Lung (tissue), 12 donors: ENCODE data around the gene IQSEC1. TPM values are rescaled to one million over a fixed set of nuclear protein-coding genes. Genes with fewer than 3 reads are reported as not detected.

Source experiments
- ATAC-seq: fragments of 200-7000 bp; cut with Tn5 transposase; one replicate; pipeline ENCODE4 v1.9.1; 2020; ENCODE audit warnings: moderate number of reproducible peaks; ENCODE audit not compliant: insufficient read depth, low FRiP score
- DNase-seq, 3 donors: peaks; one replicate each; pipeline ENCODE4 v3.0.0-alpha.2; 2013 to 2017
- H3K27ac ChIP-seq, 2 donors: one replicate each; pipeline ENCODE4 v1.5.1; 2013; ENCODE audit warnings: mild to moderate bottlenecking in 2 of 2, moderate library complexity in 2 of 2, control low read depth in 1 of 2, inconsistent platforms in 1 of 2, low read depth in 1 of 2, low read length in 1 of 2
- H3K27me3 ChIP-seq, 3 donors: one replicate each; pipeline ENCODE4 v1.5.1; 2013; ENCODE audit warnings: low read length in 2 of 3; ENCODE audit not compliant: control insufficient read depth in 3 of 3, insufficient read depth in 3 of 3
- H3K36me3 ChIP-seq, 4 donors: one replicate each; pipeline ENCODE4 v1.5.1; 2013; ENCODE audit warnings: low read length in 4 of 4, mild to moderate bottlenecking in 1 of 4, moderate library complexity in 1 of 4; ENCODE audit not compliant: control insufficient read depth in 4 of 4, insufficient read depth in 4 of 4
- H3K4me1 ChIP-seq, 5 donors: one replicate each; pipeline ENCODE4 v1.5.1; 2013; ENCODE audit warnings: low read length in 5 of 5, mild to moderate bottlenecking in 2 of 5, moderate library complexity in 1 of 5; ENCODE audit not compliant: control insufficient read depth in 5 of 5, insufficient read depth in 5 of 5
- H3K4me3 ChIP-seq: one replicate; pipeline ENCODE4 v1.5.1; 2013; ENCODE audit warnings: mild to moderate bottlenecking, control low read depth, moderate library complexity
- H3K9ac ChIP-seq, 2 donors: one replicate each; pipeline ENCODE4 v1.5.1; 2013; ENCODE audit warnings: low read length in 2 of 2, control low read depth in 1 of 2; ENCODE audit not compliant: insufficient read depth in 1 of 2
- H3K9me3 ChIP-seq, 4 donors: one replicate each; pipeline ENCODE4 v1.5.1; 2013; ENCODE audit warnings: low read length in 3 of 4, mild to moderate bottlenecking in 1 of 4, moderate library complexity in 1 of 4; ENCODE audit not compliant: control insufficient read depth in 4 of 4, insufficient read depth in 3 of 4
- CTCF ChIP-seq: IDR thresholded peaks from 2 replicates; pipeline ENCODE4 v1.5.1; 2012; ENCODE audit warnings: mild to moderate bottlenecking; ENCODE audit errors: control extremely low read depth, extremely low read depth
- WGBS, 2 donors: extraction: QIAGEN DNeasy Blood & Tissue Kit; methylation state at CpG; one replicate each; pipeline ENCODE4 v1.1.7; 2013; 5-methylcytosine and 5-hydroxymethylcytosine counted together
- polyA plus RNA-seq, 2 donors: library from polyadenylated mRNA; stranded (reverse); fragments of 200-250 nt; gene quantifications; one replicate each; pipeline ENCODE4 v1.2.1, GENCODE V29; 2013
- total RNA-seq, 2 donors: library from RNA; depleted of rRNA in 1 of 2; stranded (reverse); fragments of >200 nt in 1 of 2; gene quantifications; one replicate each; pipeline ENCODE4 v1.2.1, GENCODE V29; 2014 to 2021
- donor health status: control.
- donor health status: control.
- donor health status: Bipolar disorder and iron deficiency.
- donor health status: healthy.
- donor health status: DM: yes; HTN: yes; CAD: no.

IQSEC1 gene
- total and polyA plus RNA-seq, 4 donors, result 13.9 to 69.1 (median 31.1) TPM

- Histone ChIP-seq H3K4me3 (no peak overlapping the region), H3K9ac (no peak overlapping the region), H3K27me3 (peaks cover 0 to 10% (median 0%) of the 10 kb centered on the region in 3 donors), H3K36me3 (no peaks in the 10 kb centered on the region), H3K4me1 (no peaks in the 10 kb centered on the region), H3K27ac (no peak overlapping the region), H3K9me3 (no peaks in the 10 kb centered on the region)
- no peak for TF ChIP-seq CTCF
- DNase-seq (no peak), ATAC-seq (no peak)
- 53 to 62% methylated on average over 10 of the region's 10 CpGs for WGBS, 2 donors
These were observed 187.0 kb downstream of the IQSEC1 start for GRCh38 chr3:12886106-12886679.

GRCh38 chr3:12885583-12885930 is 187.7 kb downstream of the IQSEC1 start:
- no peak for TF ChIP-seq CTCF
- H3K27ac ChIP-seq, result no peak overlapping the region
- 76 to 77% methylated on average over 4 of the region's 4 CpGs for WGBS, 2 donors
- no peak overlapping the region for H3K4me3 ChIP-seq
- H3K27me3 ChIP-seq, result peaks cover 0 to 10% (median 0%) of the 10 kb centered on the region in 3 donors
- no peaks in the 10 kb centered on the region for H3K36me3 ChIP-seq
- ATAC-seq, result no peak
- H3K4me1 ChIP-seq, result no peaks in the 10 kb centered on the region
- H3K9me3 ChIP-seq, result no peaks in the 10 kb centered on the region
- H3K9ac ChIP-seq, result no peak overlapping the region
- peak in 1 of 3 donors; percentile 49 for DNase-seq

GRCh38 chr3:12884790-12885582 is 188.2 kb downstream of the IQSEC1 start:
- 90% methylated on average over 20 of the region's 20 CpGs for WGBS, 2 donors
- Histone ChIP-seq H3K9me3 (no peaks in the 10 kb centered on the region), H3K9ac (no peak overlapping the region), H3K27ac (no peak overlapping the region), H3K27me3 (peaks cover 0 to 6% (median 0%) of the 10 kb centered on the region in 3 donors), H3K4me1 (no peaks in the 10 kb centered on the region), H3K4me3 (no peak overlapping the region), H3K36me3 (no peaks in the 10 kb centered on the region)
- DNase-seq (no peak), ATAC-seq (no peak)
- TF ChIP-seq CTCF, result no peak
